ENCODE data around the gene B4GALT6. TPM values are rescaled to one million over a fixed set of nuclear protein-coding genes. Genes with fewer than 3 reads are reported as not detected.

Gene B4GALT6
- total and polyA plus RNA-seq, 10 of the 15 experiments (the other 5 are each of a cell fraction or from before 2014, with no cell fraction given), result 11.9 to 47.4 (median 18.0) TPM

DNA sequence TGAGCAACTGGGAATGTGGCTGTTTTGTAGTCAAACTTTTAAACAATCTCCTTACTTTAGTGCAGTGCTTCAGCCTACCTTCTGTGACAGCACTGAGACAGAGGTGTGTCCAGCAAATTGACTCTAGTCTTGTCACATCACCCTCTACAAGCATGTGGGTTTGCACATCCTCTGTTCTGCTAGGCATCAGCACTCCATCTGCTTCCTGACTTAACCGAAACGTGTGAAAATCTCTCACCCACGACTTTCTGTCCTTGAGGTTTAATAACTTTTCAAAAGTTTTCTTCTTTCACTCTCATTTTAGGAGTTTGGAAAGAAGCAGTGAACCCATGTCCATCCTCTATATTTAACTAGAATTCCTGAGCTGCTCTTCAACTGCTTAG, 50.1 kb downstream of the B4GALT6 start (continued):
- TF ChIP-seq, protein P1, sequence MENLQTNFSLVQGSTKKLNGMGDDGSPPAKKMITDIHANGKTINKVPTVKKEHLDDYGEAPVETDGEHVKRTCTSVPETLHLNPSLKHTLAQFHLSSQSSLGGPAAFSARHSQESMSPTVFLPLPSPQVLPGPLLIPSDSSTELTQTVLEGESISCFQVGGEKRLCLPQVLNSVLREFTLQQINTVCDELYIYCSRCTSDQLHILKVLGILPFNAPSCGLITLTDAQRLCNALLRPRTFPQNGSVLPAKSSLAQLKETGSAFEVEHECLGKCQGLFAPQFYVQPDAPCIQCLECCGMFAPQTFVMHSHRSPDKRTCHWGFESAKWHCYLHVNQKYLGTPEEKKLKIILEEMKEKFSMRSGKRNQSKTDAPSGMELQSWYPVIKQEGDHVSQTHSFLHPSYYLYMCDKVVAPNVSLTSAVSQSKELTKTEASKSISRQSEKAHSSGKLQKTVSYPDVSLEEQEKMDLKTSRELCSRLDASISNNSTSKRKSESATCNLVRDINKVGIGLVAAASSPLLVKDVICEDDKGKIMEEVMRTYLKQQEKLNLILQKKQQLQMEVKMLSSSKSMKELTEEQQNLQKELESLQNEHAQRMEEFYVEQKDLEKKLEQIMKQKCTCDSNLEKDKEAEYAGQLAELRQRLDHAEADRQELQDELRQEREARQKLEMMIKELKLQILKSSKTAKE (IDR thresholded peaks at IDR 0.05; ENCODE audit: low read depth, poor library complexity, severe bottlenecking), result no peak
- TF ChIP-seq POU2F2 (IDR thresholded peaks at IDR 0.05; ENCODE audit: borderline replicate concordance, low read depth, low read length) (no peak), GABPA (IDR thresholded peaks at IDR 0.05; ENCODE audit: low read depth) (no peak), MYC (IDR thresholded peaks at IDR 0.05; ENCODE audit: insufficient read depth, insufficient read length, insufficient replicate concordance, low read length, severe bottlenecking) (no peak), JUND (IDR thresholded peaks at IDR 0.05; ENCODE audit: low read depth, low read length) (no peak), TCF12 (IDR thresholded peaks at IDR 0.05; ENCODE audit: low read depth, low read length) (peak; percentile 57; the same call in 1 of the 2 replicates), IKZF2 (IDR thresholded peaks at IDR 0.05) (peak; percentile 66 to 77; a peak in 3 of 4 replicates)
- TF ChIP-seq, protein P2, sequence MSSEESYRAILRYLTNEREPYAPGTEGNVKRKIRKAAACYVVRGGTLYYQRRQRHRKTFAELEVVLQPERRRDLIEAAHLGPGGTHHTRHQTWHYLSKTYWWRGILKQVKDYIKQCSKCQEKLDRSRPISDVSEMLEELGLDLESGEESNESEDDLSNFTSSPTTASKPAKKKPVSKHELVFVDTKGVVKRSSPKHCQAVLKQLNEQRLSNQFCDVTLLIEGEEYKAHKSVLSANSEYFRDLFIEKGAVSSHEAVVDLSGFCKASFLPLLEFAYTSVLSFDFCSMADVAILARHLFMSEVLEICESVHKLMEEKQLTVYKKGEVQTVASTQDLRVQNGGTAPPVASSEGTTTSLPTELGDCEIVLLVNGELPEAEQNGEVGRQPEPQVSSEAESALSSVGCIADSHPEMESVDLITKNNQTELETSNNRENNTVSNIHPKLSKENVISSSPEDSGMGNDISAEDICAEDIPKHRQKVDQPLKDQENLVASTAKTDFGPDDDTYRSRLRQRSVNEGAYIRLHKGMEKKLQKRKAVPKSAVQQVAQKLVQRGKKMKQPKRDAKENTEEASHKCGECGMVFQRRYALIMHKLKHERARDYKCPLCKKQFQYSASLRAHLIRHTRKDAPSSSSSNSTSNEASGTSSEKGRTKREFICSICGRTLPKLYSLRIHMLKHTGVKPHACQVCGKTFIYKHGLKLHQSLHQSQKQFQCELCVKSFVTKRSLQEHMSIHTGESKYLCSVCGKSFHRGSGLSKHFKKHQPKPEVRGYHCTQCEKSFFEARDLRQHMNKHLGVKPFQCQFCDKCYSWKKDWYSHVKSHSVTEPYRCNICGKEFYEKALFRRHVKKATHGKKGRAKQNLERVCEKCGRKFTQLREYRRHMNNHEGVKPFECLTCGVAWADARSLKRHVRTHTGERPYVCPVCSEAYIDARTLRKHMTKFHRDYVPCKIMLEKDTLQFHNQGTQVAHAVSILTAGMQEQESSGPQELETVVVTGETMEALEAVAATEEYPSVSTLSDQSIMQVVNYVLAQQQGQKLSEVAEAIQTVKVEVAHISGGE (CRISPR knock-in tag; IDR thresholded peaks at IDR 0.05), result no peak
- TF ChIP-seq, protein P3, sequence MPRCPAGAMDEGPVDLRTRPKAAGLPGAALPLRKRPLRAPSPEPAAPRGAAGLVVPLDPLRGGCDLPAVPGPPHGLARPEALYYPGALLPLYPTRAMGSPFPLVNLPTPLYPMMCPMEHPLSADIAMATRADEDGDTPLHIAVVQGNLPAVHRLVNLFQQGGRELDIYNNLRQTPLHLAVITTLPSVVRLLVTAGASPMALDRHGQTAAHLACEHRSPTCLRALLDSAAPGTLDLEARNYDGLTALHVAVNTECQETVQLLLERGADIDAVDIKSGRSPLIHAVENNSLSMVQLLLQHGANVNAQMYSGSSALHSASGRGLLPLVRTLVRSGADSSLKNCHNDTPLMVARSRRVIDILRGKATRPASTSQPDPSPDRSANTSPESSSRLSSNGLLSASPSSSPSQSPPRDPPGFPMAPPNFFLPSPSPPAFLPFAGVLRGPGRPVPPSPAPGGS (IDR thresholded peaks at IDR 0.05; ENCODE audit: borderline replicate concordance, insufficient read depth, low read depth, low read length, poor library complexity, severe bottlenecking), result peak; percentile 69
- TF ChIP-seq, protein P4, sequence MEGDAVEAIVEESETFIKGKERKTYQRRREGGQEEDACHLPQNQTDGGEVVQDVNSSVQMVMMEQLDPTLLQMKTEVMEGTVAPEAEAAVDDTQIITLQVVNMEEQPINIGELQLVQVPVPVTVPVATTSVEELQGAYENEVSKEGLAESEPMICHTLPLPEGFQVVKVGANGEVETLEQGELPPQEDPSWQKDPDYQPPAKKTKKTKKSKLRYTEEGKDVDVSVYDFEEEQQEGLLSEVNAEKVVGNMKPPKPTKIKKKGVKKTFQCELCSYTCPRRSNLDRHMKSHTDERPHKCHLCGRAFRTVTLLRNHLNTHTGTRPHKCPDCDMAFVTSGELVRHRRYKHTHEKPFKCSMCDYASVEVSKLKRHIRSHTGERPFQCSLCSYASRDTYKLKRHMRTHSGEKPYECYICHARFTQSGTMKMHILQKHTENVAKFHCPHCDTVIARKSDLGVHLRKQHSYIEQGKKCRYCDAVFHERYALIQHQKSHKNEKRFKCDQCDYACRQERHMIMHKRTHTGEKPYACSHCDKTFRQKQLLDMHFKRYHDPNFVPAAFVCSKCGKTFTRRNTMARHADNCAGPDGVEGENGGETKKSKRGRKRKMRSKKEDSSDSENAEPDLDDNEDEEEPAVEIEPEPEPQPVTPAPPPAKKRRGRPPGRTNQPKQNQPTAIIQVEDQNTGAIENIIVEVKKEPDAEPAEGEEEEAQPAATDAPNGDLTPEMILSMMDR (IDR thresholded peaks at IDR 0.05 in 2 of 3, conservative IDR thresholded peaks at IDR 0.05 in 1 of 3; ENCODE audit: control insufficient read depth in 2 of 3, extremely low read depth in 1 of 3, insufficient read depth in 1 of 3, low read depth in 3 of 3, low read length in 3 of 3), result no peak
- TF ChIP-seq, protein P5, sequence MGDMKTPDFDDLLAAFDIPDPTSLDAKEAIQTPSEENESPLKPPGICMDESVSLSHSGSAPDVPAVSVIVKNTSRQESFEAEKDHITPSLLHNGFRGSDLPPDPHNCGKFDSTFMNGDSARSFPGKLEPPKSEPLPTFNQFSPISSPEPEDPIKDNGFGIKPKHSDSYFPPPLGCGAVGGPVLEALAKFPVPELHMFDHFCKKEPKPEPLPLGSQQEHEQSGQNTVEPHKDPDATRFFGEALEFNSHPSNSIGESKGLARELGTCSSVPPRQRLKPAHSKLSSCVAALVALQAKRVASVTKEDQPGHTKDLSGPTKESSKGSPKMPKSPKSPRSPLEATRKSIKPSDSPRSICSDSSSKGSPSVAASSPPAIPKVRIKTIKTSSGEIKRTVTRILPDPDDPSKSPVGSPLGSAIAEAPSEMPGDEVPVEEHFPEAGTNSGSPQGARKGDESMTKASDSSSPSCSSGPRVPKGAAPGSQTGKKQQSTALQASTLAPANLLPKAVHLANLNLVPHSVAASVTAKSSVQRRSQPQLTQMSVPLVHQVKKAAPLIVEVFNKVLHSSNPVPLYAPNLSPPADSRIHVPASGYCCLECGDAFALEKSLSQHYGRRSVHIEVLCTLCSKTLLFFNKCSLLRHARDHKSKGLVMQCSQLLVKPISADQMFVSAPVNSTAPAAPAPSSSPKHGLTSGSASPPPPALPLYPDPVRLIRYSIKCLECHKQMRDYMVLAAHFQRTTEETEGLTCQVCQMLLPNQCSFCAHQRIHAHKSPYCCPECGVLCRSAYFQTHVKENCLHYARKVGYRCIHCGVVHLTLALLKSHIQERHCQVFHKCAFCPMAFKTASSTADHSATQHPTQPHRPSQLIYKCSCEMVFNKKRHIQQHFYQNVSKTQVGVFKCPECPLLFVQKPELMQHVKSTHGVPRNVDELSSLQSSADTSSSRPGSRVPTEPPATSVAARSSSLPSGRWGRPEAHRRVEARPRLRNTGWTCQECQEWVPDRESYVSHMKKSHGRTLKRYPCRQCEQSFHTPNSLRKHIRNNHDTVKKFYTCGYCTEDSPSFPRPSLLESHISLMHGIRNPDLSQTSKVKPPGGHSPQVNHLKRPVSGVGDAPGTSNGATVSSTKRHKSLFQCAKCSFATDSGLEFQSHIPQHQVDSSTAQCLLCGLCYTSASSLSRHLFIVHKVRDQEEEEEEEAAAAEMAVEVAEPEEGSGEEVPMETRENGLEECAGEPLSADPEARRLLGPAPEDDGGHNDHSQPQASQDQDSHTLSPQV (IDR thresholded peaks at IDR 0.05), result peak; percentile 9; the same call in 1 of the 2 replicates
- TF ChIP-seq, protein P6, sequence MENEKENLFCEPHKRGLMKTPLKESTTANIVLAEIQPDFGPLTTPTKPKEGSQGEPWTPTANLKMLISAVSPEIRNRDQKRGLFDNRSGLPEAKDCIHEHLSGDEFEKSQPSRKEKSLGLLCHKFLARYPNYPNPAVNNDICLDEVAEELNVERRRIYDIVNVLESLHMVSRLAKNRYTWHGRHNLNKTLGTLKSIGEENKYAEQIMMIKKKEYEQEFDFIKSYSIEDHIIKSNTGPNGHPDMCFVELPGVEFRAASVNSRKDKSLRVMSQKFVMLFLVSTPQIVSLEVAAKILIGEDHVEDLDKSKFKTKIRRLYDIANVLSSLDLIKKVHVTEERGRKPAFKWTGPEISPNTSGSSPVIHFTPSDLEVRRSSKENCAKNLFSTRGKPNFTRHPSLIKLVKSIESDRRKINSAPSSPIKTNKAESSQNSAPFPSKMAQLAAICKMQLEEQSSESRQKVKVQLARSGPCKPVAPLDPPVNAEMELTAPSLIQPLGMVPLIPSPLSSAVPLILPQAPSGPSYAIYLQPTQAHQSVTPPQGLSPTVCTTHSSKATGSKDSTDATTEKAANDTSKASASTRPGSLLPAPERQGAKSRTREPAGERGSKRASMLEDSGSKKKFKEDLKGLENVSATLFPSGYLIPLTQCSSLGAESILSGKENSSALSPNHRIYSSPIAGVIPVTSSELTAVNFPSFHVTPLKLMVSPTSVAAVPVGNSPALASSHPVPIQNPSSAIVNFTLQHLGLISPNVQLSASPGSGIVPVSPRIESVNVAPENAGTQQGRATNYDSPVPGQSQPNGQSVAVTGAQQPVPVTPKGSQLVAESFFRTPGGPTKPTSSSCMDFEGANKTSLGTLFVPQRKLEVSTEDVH (IDR thresholded peaks at IDR 0.05; ENCODE audit: low read depth, partially characterized antibody), result no peak
